OCI-LY3 (cell line): ENCODE data around the gene MAPKAP1.
A peak's percentile ranks its signal among the peaks of the same experiment; 100 is the strongest.

Experiments used
- H2AFZ ChIP-seq: fragments of 200-600, 300-600 bp; shearing (Covaris generic); 2 replicates; pipeline ENCODE4 v1.6.0; 2014; ENCODE audit warnings: antibody characterized with exemption, low read depth, low read length
- H3K27ac ChIP-seq: fragments of 200-600, 300-600 bp; sonication (generic); 2 replicates; pipeline ENCODE4 v1.5.1; 2014; ENCODE audit warnings: mild to moderate bottlenecking, low read length, moderate library complexity, mixed read lengths
- H3K27me3 ChIP-seq: fragments of 200-600, 300-600 bp; sonication (generic); 2 replicates; pipeline ENCODE4 v1.6.1; 2014; ENCODE audit warnings: low read depth, low read length, mixed read lengths
- H3K36me3 ChIP-seq: fragments of 200-600, 300-600 bp; sonication (generic); replicated peaks from 2 replicates; pipeline ENCODE3; 2014; ENCODE audit warnings: low read depth, low read length, mixed read lengths
- H3K4me1 ChIP-seq: fragments of 300-600, 200-600 bp; sonication (generic); 2 replicates; pipeline ENCODE4 v1.6.1; 2014; ENCODE audit warnings: low read length, mixed read lengths
- H3K4me2 ChIP-seq: fragments of 200-600, 300-600 bp; sonication (generic); 2 replicates; pipeline ENCODE4 v1.6.1; 2014; ENCODE audit warnings: low read length, mixed read lengths
- H3K4me3 ChIP-seq: fragments of 300-600, 200-600 bp; sonication (generic); 2 replicates; pipeline ENCODE4 v1.5.1; 2014; ENCODE audit warnings: antibody characterized with exemption, mild to moderate bottlenecking, low read length, moderate library complexity
- H3K79me2 ChIP-seq: fragments of 300-600, 200-600 bp; shearing (Covaris generic); 2 replicates; pipeline ENCODE4 v1.6.1; 2014; ENCODE audit warnings: mild to moderate bottlenecking, low read length, mixed read lengths
- H3K9ac ChIP-seq: fragments of 300-600, 200-600 bp; shearing (Covaris generic); 2 replicates; pipeline ENCODE4 v1.6.0; 2014; ENCODE audit warnings: mild to moderate bottlenecking, low read length, moderate library complexity
- H3K9me3 ChIP-seq: fragments of 200-600, 300-600 bp; shearing (Covaris generic); 2 replicates; pipeline ENCODE4 v1.6.1; 2014; ENCODE audit warnings: low read length, mixed read lengths; ENCODE audit not compliant: insufficient read depth
- H4K20me1 ChIP-seq: fragments of 200-600, 300-600 bp; sonication (generic); 2 replicates; pipeline ENCODE4 v1.6.1; 2016; ENCODE audit warnings: low read length, mixed read lengths; ENCODE audit not compliant: insufficient read depth
- EZH2phosphoT487 ChIP-seq: fragments of 200-600 bp; shearing (Covaris generic); IDR thresholded peaks from 2 replicates; pipeline ENCODE4 v1.6.1; 2018; ENCODE audit warnings: antibody characterized with exemption, mixed run types, low read depth
- TF ChIP-seq, protein P1 (sequence below): fragments of 200-600, 300-600 bp; sonication (generic); IDR thresholded peaks from 2 replicates; pipeline ENCODE4 v1.5.1; 2014; ENCODE audit warnings: antibody characterized with exemption, low read length, low read depth

The MAPKAP1 gene

GRCh38 chr9:125706651-125707471 is at the start of gene MAPKAP1:
TSS of gene MAPKAP1 (minus strand) at chr9:125707208. CDS start at chr9:125672574, 34,634 bp downstream.
- H3K36me3 ChIP-seq: no peaks in the 10 kb centered on the region
- TF ChIP-seq EZH2phosphoT487: no peak
- TF ChIP-seq, protein P1, sequence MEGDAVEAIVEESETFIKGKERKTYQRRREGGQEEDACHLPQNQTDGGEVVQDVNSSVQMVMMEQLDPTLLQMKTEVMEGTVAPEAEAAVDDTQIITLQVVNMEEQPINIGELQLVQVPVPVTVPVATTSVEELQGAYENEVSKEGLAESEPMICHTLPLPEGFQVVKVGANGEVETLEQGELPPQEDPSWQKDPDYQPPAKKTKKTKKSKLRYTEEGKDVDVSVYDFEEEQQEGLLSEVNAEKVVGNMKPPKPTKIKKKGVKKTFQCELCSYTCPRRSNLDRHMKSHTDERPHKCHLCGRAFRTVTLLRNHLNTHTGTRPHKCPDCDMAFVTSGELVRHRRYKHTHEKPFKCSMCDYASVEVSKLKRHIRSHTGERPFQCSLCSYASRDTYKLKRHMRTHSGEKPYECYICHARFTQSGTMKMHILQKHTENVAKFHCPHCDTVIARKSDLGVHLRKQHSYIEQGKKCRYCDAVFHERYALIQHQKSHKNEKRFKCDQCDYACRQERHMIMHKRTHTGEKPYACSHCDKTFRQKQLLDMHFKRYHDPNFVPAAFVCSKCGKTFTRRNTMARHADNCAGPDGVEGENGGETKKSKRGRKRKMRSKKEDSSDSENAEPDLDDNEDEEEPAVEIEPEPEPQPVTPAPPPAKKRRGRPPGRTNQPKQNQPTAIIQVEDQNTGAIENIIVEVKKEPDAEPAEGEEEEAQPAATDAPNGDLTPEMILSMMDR: no peak
- H3K9ac ChIP-seq: peak within 1 kb of the TSS; percentile 88
- H2AFZ ChIP-seq: peak within 1 kb of the TSS; percentile 60
- peaks cover under 1% of the 10 kb centered on the region; the same call in 1 of the 2 replicates for H4K20me1 ChIP-seq
- H3K79me2 ChIP-seq: peaks cover 51% of the 10 kb centered on the region
- no peaks in the 10 kb centered on the region for H3K27me3 ChIP-seq
- peak within 1 kb of the TSS; percentile 45 for H3K27ac ChIP-seq
- no peaks in the 10 kb centered on the region for H3K9me3 ChIP-seq
- peak within 1 kb of the TSS; percentile 90 for H3K4me2 ChIP-seq
- peak within 1 kb of the TSS; percentile 96 for H3K4me3 ChIP-seq
- H3K4me1 ChIP-seq: peaks cover 32% of the 10 kb centered on the region

- TF ChIP-seq EZH2phosphoT487: no peak
- TF ChIP-seq, protein P1: no peak
- no peaks in the 10 kb centered on the region for H3K27me3 ChIP-seq
- no peaks in the 10 kb centered on the region for H3K36me3 ChIP-seq
- no peaks in the 10 kb centered on the region for H3K79me2 ChIP-seq
- no peak overlapping the region for H2AFZ ChIP-seq
- H3K4me2 ChIP-seq: no peak overlapping the region
- H4K20me1 ChIP-seq: no peaks in the 10 kb centered on the region
- no peak overlapping the region for H3K4me3 ChIP-seq
- no peak overlapping the region for H3K27ac ChIP-seq
- no peaks in the 10 kb centered on the region for H3K9me3 ChIP-seq
- peaks cover 11% of the 10 kb centered on the region for H3K4me1 ChIP-seq
- no peak overlapping the region for H3K9ac ChIP-seq
Measured at GRCh38 chr9:125756518-125756917, 49.5 kb upstream of the MAPKAP1 start.

DNA sequence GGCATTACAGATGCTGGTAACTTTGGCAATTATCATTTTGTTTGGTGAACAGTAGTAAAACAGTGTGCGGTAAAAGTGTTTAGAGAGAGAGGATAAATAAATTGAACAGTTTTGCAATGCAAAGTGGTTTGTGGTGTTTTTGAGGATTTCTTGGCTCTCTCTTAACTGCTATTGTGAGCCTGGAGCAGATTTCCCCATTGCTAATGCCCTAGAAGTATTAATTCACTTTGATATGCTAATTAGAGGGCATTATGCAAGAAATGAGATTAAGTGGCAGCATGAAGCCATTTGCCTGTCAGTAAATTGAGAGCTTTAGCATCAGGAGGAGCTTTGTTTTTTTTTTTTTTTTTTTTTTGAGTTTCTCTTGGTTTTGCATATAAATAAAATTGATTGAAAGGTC is 48.3 kb upstream of the MAPKAP1 start:
- H3K79me2 ChIP-seq: no peaks in the 10 kb centered on the region
- H3K4me1 ChIP-seq: peaks cover 11% of the 10 kb centered on the region

DNA sequence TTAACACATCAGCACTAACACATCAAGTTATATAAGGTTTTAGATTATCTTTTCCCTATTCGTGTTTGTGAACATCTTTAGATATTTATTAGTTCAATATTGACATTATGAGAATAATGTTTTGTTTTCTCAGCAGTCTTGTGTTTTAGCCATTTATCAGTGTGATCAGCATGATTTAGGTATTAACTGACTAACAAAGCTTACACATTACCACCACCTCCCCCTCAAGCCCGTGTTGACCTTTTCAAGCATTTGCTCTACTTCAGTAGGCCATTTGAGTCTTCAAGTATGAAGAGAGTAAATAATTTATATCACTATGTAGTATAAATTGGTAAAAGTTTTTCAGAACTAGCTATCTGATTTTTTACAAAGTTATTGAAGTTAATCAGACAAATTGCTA is 47.1 kb upstream of the MAPKAP1 start:
- Histone ChIP-seq H3K4me2 (no peak overlapping the region), H3K27me3 (no peaks in the 10 kb centered on the region), H3K9me3 (no peaks in the 10 kb centered on the region), H2AFZ (no peak overlapping the region), H3K27ac (no peak overlapping the region), H3K4me3 (no peak overlapping the region), H3K79me2 (no peaks in the 10 kb centered on the region), H3K4me1 (peaks cover 4% of the 10 kb centered on the region), H4K20me1 (no peaks in the 10 kb centered on the region), H3K9ac (no peak overlapping the region), H3K36me3 (no peaks in the 10 kb centered on the region)
- TF ChIP-seq EZH2phosphoT487: no peak

More for the DNA sequence above, 48.3 kb upstream of the MAPKAP1 start:
- no peak overlapping the region for H3K27ac ChIP-seq
- TF ChIP-seq, protein P1: no peak
- TF ChIP-seq EZH2phosphoT487: no peak
- no peaks in the 10 kb centered on the region for H3K36me3 ChIP-seq
- H3K4me2 ChIP-seq: no peak overlapping the region
- H3K27me3 ChIP-seq: no peaks in the 10 kb centered on the region
- no peak overlapping the region for H3K4me3 ChIP-seq
- no peaks in the 10 kb centered on the region for H3K9me3 ChIP-seq
- no peaks in the 10 kb centered on the region for H4K20me1 ChIP-seq
- H3K9ac ChIP-seq: no peak overlapping the region
- no peak overlapping the region for H2AFZ ChIP-seq
